Stimulated activated CD8-positive, alpha-beta memory T cell treated with anti-CD3 and anti-CD28 coated beads, Interleukin-12 subunit alpha, Interleukin-12 subunit beta, amount 100 ng/mL, for 24 hours (primary cell): ENCODE results near the gene IFT88.

ENCODE experiments used
- DNase-seq: peaks from one replicate; pipeline ENCODE4 v3.0.0-alpha.2; 2020; ENCODE audit errors: extremely low read depth

The IFT88 gene

GRCh38 chr13:20566468-20566897 is 474 bp upstream of the IFT88 start:
- peak; percentile 5 for DNase-seq

GRCh38 chr13:20567881-20568528 is 1.0 kb downstream of the IFT88 start:
- DNase-seq = no peak

GRCh38 chr13:20570517-20570916 is 3.6 kb downstream of the IFT88 start:
- DNase-seq = no peak

GRCh38 chr13:20571676-20572075 is 4.7 kb downstream of the IFT88 start:
- no peak for DNase-seq

- DNase-seq = no peak
Observed at GRCh38 chr13:20573186-20573585, 6.2 kb downstream of the IFT88 start.

GRCh38 chr13:20573636-20574035 is 6.7 kb downstream of the IFT88 start:
- no peak for DNase-seq

GRCh38 chr13:20579191-20579590 is 12.2 kb downstream of the IFT88 start:
- no peak for DNase-seq

- DNase-seq = no peak
Observed at GRCh38 chr13:20580257-20580656, 13.3 kb downstream of the IFT88 start.

GRCh38 chr13:20582026-20582425 is 15.1 kb downstream of the IFT88 start:
- DNase-seq = no peak

- DNase-seq = no peak
Observed at GRCh38 chr13:20583803-20584293, 16.9 kb downstream of the IFT88 start.

GRCh38 chr13:20585371-20585770 is 18.4 kb downstream of the IFT88 start:
- no peak for DNase-seq

- no peak for DNase-seq
Observed at GRCh38 chr13:20588529-20589110, 21.7 kb downstream of the IFT88 start.

- DNase-seq = no peak
Observed at GRCh38 chr13:20590561-20590960, 23.6 kb downstream of the IFT88 start.

GRCh38 chr13:20592606-20593005 is 25.6 kb downstream of the IFT88 start:
- no peak for DNase-seq

- DNase-seq = no peak
Observed at GRCh38 chr13:20594280-20594679, 27.3 kb downstream of the IFT88 start.

GRCh38 chr13:20607015-20607414 is 40.1 kb downstream of the IFT88 start:
- DNase-seq = no peak

- DNase-seq = no peak
Observed at GRCh38 chr13:20608438-20609020, 41.6 kb downstream of the IFT88 start.

- DNase-seq = no peak
Observed at GRCh38 chr13:20609145-20609544, 42.2 kb downstream of the IFT88 start.

- no peak for DNase-seq
Observed at GRCh38 chr13:20610006-20610405, 43.0 kb downstream of the IFT88 start.

GRCh38 chr13:20616059-20616797 is 49.3 kb downstream of the IFT88 start:
- no peak for DNase-seq

GRCh38 chr13:20623000-20623399 is 56.0 kb downstream of the IFT88 start:
- DNase-seq = no peak

GRCh38 chr13:20624213-20624612 is 57.3 kb downstream of the IFT88 start:
- no peak for DNase-seq

GRCh38 chr13:20633802-20634201 is 66.8 kb downstream of the IFT88 start:
- no peak for DNase-seq
